Fibroblast of skin of back (primary cell): ENCODE data around the gene TMPRSS13.

Experiments
- DNase-seq: peaks from one replicate; pipeline ENCODE4 v3.0.0-alpha.2; 2013

The TMPRSS13 gene

GRCh38 chr11:117912497-117912896, 16.7 kb downstream of the TMPRSS13 start:
- no peak for DNase-seq

- DNase-seq: no peak
Measured at GRCh38 chr11:117911694-117912093, 17.5 kb downstream of the TMPRSS13 start.

- no peak for DNase-seq
Measured at GRCh38 chr11:117910941-117911655, 18.1 kb downstream of the TMPRSS13 start.

- no peak for DNase-seq
Measured at GRCh38 chr11:117910525-117910924, 18.7 kb downstream of the TMPRSS13 start.

- no peak for DNase-seq
Measured at GRCh38 chr11:117909611-117910382, 19.4 kb downstream of the TMPRSS13 start.

GRCh38 chr11:117908959-117909610, 20.1 kb downstream of the TMPRSS13 start:
- no peak for DNase-seq

GRCh38 chr11:117908109-117908895, 20.9 kb downstream of the TMPRSS13 start:
- no peak for DNase-seq

GRCh38 chr11:117907276-117908108, 21.7 kb downstream of the TMPRSS13 start:
- peak; percentile 89 for DNase-seq

DNA sequence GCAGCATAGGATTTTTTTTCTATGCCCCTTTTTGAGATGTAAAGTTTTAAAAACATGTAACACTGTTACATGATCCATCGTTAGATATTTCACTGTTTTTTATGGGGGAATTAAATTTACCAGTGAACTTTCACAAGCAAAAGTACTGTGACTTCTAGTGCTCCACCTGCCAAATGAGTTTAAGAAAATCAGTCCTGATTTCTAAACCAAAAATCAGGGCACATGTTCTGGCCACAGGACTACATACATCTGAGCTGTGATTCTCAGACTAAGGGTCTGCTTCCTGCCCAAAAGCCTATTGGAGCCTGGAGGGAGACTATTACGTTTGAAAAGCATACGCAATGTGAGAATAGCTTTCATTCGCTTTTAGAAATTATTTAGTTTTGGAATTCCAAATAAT, 22.5 kb downstream of the TMPRSS13 start:
- no peak for DNase-seq

DNA sequence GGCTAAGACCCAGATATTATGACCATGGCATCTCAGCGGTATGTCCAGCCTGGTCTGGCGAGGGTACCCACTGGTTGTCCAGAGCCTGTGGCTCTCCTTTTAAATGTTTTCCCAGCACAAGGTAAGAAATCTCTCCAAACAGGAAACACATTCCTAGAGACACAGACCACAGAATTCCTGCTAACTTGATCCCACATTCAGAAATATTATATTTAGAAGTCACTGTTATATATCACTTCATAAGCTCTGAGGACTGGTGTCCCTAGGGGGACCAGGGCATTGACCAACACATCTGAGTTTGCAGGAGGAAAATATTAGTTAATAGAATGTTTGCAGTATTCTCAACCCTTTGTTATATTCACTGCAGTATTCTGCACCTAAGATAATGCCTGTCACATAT, 23.1 kb downstream of the TMPRSS13 start:
- DNase-seq: peak; percentile 31

DNA sequence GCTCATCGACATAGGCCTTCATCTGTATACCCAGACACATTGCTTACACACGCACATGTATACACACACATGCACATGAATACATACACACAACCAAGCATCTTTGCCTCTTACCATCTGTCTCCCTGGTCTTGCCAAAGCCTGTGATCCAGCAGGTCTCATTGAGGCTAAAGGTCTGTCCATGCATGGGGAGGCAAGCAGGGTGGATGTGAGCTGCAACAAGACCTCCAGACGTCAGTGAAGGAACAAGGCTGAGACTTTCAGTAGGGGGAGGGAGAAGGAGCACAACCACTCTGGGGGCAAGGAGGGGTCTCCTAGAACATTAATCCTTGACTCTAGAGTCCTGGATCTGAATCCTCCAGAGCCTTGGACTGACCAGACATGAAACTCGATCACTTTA, 23.7 kb downstream of the TMPRSS13 start:
- DNase-seq: no peak

DNA sequence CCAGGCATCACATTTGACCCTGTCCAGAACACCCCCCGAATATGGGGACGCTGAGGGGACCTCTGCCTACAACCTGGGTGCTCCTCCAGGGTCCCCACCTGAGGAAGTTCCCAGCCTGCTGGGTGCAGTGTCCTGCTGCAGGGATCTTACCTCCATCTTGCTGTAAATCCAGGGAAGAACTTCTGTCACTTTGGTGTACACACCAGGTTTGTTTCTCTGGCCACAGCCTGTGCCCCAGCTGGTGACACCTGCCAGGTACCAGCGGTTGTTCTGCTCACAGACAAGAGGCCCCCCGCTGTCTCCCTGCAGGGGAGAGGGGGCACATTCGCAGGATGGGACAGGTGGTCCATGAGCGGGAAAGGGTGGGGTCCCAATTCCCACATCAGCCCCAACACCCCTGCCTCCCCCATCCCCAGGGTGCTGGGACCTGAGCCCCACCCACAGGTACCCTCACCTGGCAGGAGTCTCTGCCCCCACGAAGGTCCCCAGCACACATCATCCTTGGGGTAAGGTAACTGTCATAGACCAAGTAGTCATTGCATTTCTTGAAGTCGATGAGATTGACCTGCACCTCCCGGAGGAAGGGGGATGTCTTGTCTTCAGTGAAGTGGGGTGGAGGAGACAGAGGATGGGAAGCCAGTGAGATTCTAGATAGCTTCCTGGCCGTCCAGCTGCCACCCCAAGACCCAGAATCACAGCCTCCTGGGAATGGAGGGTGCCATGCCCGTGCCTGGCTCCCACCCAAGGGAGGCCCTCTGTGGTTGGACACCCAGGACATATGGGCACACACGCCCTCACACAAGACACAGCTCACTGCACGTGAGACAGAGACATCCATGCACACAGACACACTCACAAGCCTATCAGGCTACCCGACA, 25.5 kb downstream of the TMPRSS13 start:
- no peak for DNase-seq

- no peak for DNase-seq
Measured at GRCh38 chr11:117902001-117902845, 27.0 kb downstream of the TMPRSS13 start.

GRCh38 chr11:117901601-117902000, 27.6 kb downstream of the TMPRSS13 start:
- no peak for DNase-seq

- no peak for DNase-seq
Measured at GRCh38 chr11:117900720-117901440, 28.3 kb downstream of the TMPRSS13 start.

DNA sequence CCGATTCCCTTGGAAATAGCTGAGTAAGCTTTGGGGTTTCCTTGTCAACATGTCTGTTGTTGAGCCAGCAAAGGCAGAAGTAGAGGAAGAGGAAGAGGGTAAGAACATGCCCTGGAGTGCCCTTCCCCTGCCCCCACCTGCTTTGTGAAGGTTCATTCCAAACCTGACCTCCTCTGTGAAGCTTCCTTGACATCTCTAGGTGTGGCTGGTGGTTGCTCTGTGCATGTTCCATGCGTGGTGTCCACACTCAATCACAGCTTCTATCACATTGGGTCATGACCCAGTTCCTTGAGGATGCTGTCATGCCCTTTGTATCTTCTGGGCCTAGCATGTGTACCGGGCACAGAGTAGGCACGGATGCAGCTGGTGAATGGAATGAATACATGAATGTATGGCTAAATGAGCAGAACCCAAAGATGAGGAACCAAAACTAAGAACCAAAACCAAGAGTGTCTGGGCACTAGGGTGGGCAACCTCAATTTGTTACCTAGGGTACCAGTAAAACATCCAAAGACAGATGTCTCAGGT, 29.0 kb downstream of the TMPRSS13 start:
- no peak for DNase-seq

DNA sequence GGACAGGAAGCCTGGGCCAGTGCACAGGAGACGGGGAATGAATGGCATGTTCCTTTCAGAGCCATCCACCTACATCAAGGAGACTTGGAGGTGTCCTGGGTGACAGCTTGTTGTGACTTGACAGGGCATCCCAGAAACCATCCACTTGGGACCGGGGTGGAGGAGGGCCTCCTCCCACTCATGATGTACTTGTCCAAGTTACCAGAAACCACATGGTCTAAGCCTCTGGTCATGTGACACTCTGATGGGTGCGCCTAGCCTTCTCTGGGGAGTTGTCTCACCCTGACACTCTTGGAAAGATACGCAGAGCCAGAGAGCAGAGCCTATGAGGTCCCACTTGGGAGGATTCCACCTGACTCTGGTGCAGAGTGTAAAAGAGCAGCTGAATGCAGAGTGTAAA, 31.1 kb downstream of the TMPRSS13 start:
- no peak for DNase-seq

- DNase-seq: no peak
Measured at GRCh38 chr11:117892651-117893050, 36.6 kb downstream of the TMPRSS13 start.

GRCh38 chr11:117891362-117891761, 37.8 kb downstream of the TMPRSS13 start:
- no peak for DNase-seq
